Thyroid gland (tissue), 4 donors: ENCODE measurements around the gene OR1F1.

ENCODE experiments used
- CTCF ChIP-seq, 6 experiments: fragments of 200-600 bp in 3 of 6; fragments of 450-650 bp in 3 of 6; sonication (generic) in 3 of 6; IDR thresholded peaks; one replicate each; pipeline ENCODE4 v1.5.1; 2016 to 2019; ENCODE audit warnings: antibody characterized with exemption in 6 of 6, mild to moderate bottlenecking in 2 of 6, inconsistent platforms in 1 of 6, moderate library complexity in 1 of 6
- POLR2A ChIP-seq, 2 donors: fragments of 450-650 bp; IDR thresholded peaks; one replicate each; pipeline ENCODE4 v1.6.1; 2017; ENCODE audit warnings: antibody characterized with exemption in 2 of 2, mild to moderate bottlenecking in 2 of 2, moderate library complexity in 1 of 2

GRCh38 chr16:3212567-3212966 is 24.6 kb downstream of the OR1F1 start:
- TF ChIP-seq CTCF (IDR thresholded peaks at IDR 0.05) (no peak), POLR2A (IDR thresholded peaks at IDR 0.05) (no peak)
